Heart right ventricle (tissue), 16 donors: ENCODE data around the gene PPM1H. TPM values are rescaled to one million over a fixed set of nuclear protein-coding genes. Genes with fewer than 3 reads are reported as not detected.

Source experiments
- ATAC-seq, 8 donors: fragments of 200-7000 bp; cut with Tn5 transposase; one replicate each; pipeline ENCODE4 v1.9.1; 2020; ENCODE audit warnings: mild to moderate bottlenecking in 8 of 8, moderate library complexity in 8 of 8, moderate number of reproducible peaks in 1 of 8
- DNase-seq, 2 donors: peaks; one replicate each; pipeline ENCODE4 v3.0.0-alpha.2; 2020
- H3K27ac ChIP-seq, 10 donors: fragments of 200-600 bp; sonication (generic) in 2 of 10; one replicate each; pipeline versions ENCODE4 v1.5.0 to v1.8.0; 2020 to 2022; ENCODE audit warnings: mild to moderate bottlenecking in 3 of 10
- H3K27me3 ChIP-seq, 7 donors: fragments of 200-600 bp; one replicate each; pipeline ENCODE4 v1.8.0; 2021 to 2022; ENCODE audit warnings: mild to moderate bottlenecking in 2 of 7
- H3K36me3 ChIP-seq, 9 donors: fragments of 200-600 bp; sonication (generic) in 1 of 9; one replicate each; pipeline versions ENCODE4 v1.5.0 to v1.8.0; 2020 to 2022; ENCODE audit warnings: mild to moderate bottlenecking in 2 of 9
- H3K4me1 ChIP-seq, 9 donors: fragments of 200-600 bp; sonication (generic) in 1 of 9; one replicate each; pipeline versions ENCODE4 v1.5.0 to v1.8.0; 2020 to 2022; ENCODE audit warnings: mild to moderate bottlenecking in 4 of 9
- H3K4me3 ChIP-seq, 10 donors: fragments of 200-600 bp; sonication (generic) in 2 of 10; one replicate each; pipeline versions ENCODE4 v1.5.0 to v1.8.0; 2020 to 2022; ENCODE audit warnings: mild to moderate bottlenecking in 7 of 10, moderate library complexity in 2 of 10
- H3K9me3 ChIP-seq, 11 donors: fragments of 200-600 bp in 10 of 11; sonication (generic) in 2 of 11; one replicate each; pipeline versions ENCODE4 v1.5.0 to v1.8.0; 2013 to 2022; ENCODE audit warnings: mild to moderate bottlenecking in 2 of 11, control low read depth in 1 of 11, moderate library complexity in 1 of 11
- CTCF ChIP-seq, 9 donors: fragments of 200-600 bp; sonication (generic) in 2 of 9; IDR thresholded peaks; one replicate each; pipeline versions ENCODE4 v1.5.0 to v1.8.0; 2021 to 2022; ENCODE audit warnings: antibody characterized with exemption in 9 of 9, mild to moderate bottlenecking in 5 of 9, moderate library complexity in 1 of 9
- WGBS, 2 donors: extraction: QIAGEN DNeasy Blood & Tissue Kit; methylation state at CpG; one replicate each; pipeline ENCODE4 v1.1.7; 2013; ENCODE audit warnings: inconsistent platforms in 1 of 2; 5-methylcytosine and 5-hydroxymethylcytosine counted together
- intact Hi-C, 10 donors: fragments of 100-400 bp; cut with DNase I; formaldehyde crosslinking; loops; one replicate each; pipeline versions ENCODE4 v1.11.1 to v1.14.2; 2022
- polyA plus RNA-seq, 2 donors: library from polyadenylated mRNA; stranded (reverse); fragments of 200-250 nt; gene quantifications; one replicate each; pipeline ENCODE4 v1.2.3, GENCODE V29; 2013
- total RNA-seq, 10 donors: library from RNA; stranded (reverse); fragmentation: NEBNext Ultra II Directional in 3 of 10; extraction: Animal tissue kit (Norgen Biotek cat#: 25700) in 3 of 10; gene quantifications; one replicate each; pipeline versions ENCODE4 v1.2.1 to v1.2.4, GENCODE V29; 2021 to 2023
- donor health status: Arrhythmogenic right ventricular cardiomyopathy.
- donor health status: ischemic (EF 13 %, LVEDD 7.1; RV severe dilation, severe dysfunction).
- donor health status: healthy with polysubstance abuse.
- donor health status: DM: no; HTN: yes; CAD: no.
- donor health status: DM: no; HTN: no; CAD: no.
- donor health status: ischemic (EF 25% LVEDD 6.9; RV normal size, moderate dysfunction).
- donor health status: ischemic (EF 25% LVEDD 5.7; RV mildly dilated, moderate dysfunction).
- donor health status: healthy.
- donor health status: DM: yes; HTN: yes; CAD: no.
- donor health status: Ischemic cardiomyopathy.
- donor health status: ischemic (EF 35%, LVEDD 5.7; RV mildly dilated, moderate dysfunction).
- donor health status: nonischemic (EF 11% LVEDD 7.7; RV severe dilation, severe dysfunction).
- donor health status: DM: yes; HTN: yes; CAD: no.
- donor health status: PGD.
- donor health status: ischemic (EF 29% LVEDD 5.4; RV normal size, mild dysfunction).
- donor health status: nonischemic (EF 23%, LVEDD 6.1; RV moderate dilation, normal function).

PPM1H gene
- total and polyA plus RNA-seq, 12 donors, result 0.62 to 7.1 (median 5.3) TPM

- WGBS, 2 donors, result 91 to 97% methylated on average over 4 of the region's 4 CpGs
- Histone ChIP-seq H3K9me3 (no peaks in the 10 kb centered on the region), H3K36me3 (no peaks in the 10 kb centered on the region), H3K27me3 (no peaks in the 10 kb centered on the region), H3K4me3 (no peak overlapping the region), H3K27ac (no peak overlapping the region), H3K4me1 (peaks cover 0 to 13% (median 6%) of the 10 kb centered on the region in 9 donors)
- intact Hi-C loops, result loop anchor here in 2 of 10 donors (10.0 kb wide), 2 partner anchors 256 to 266 kb away; no protein-coding TSS in a partner anchor
- ATAC-seq (no peak), DNase-seq (no peak)
- TF ChIP-seq CTCF (IDR thresholded peaks at IDR 0.05), result no peak
Measured at GRCh38 chr12:62808166-62808879, 126.6 kb downstream of the PPM1H start.

- Histone ChIP-seq H3K27ac (no peak overlapping the region), H3K36me3 (peaks cover 0 to 1% (median 0%) of the 10 kb centered on the region in 9 donors), H3K4me3 (no peak overlapping the region), H3K4me1 (no peaks in the 10 kb centered on the region), H3K9me3 (no peaks in the 10 kb centered on the region), H3K27me3 (no peaks in the 10 kb centered on the region)
- TF ChIP-seq CTCF (IDR thresholded peaks at IDR 0.05), result no peak
- intact Hi-C loops, result loop anchor here in 2 of 10 donors (10.0 kb wide), 2 partner anchors 258 to 268 kb away; no protein-coding TSS in a partner anchor
- DNase-seq (no peak), ATAC-seq (no peak)
- WGBS, 2 donors, result 93% methylated on average over 2 of the region's 2 CpGs
Measured at GRCh38 chr12:62806893-62807292, 128.1 kb downstream of the PPM1H start.

GRCh38 chr12:62806244-62806836 is 128.6 kb downstream of the PPM1H start:
- Histone ChIP-seq H3K27ac (no peak overlapping the region), H3K4me1 (no peaks in the 10 kb centered on the region), H3K27me3 (no peaks in the 10 kb centered on the region), H3K9me3 (no peaks in the 10 kb centered on the region), H3K36me3 (peaks cover 0 to 7% (median 0%) of the 10 kb centered on the region in 9 donors), H3K4me3 (no peak overlapping the region)
- TF ChIP-seq CTCF (IDR thresholded peaks at IDR 0.05), result no peak
- DNase-seq (no peak), ATAC-seq (no peak)
- intact Hi-C loops, result loop anchor here in 2 of 10 donors (10.0 kb wide), 2 partner anchors 258 to 268 kb away; no protein-coding TSS in a partner anchor
- 67 to 72% methylated on average over 6 of the region's 6 CpGs for WGBS, 2 donors

- Histone ChIP-seq H3K9me3 (no peaks in the 10 kb centered on the region), H3K4me3 (no peak overlapping the region), H3K36me3 (peaks cover 0 to 15% (median 0%) of the 10 kb centered on the region in 9 donors), H3K4me1 (no peaks in the 10 kb centered on the region), H3K27me3 (no peaks in the 10 kb centered on the region), H3K27ac (no peak overlapping the region)
- WGBS, 2 donors, result 78 to 86% methylated on average over 3 of the region's 3 CpGs
- no peak for TF ChIP-seq CTCF (IDR thresholded peaks at IDR 0.05)
- no peak for ATAC-seq
- no peak for DNase-seq
- intact Hi-C loops, result loop anchor here in 2 of 10 donors (10.0 kb wide), 2 partner anchors 259 to 269 kb away; no protein-coding TSS in a partner anchor
Measured at GRCh38 chr12:62805517-62805916, 129.4 kb downstream of the PPM1H start.
